Spinal cord (tissue), 10 donors: ENCODE measurements around the gene PZP. TPM values are rescaled to one million over a fixed set of nuclear protein-coding genes. Genes with fewer than 3 reads are reported as not detected.
"Not testable (repeated sequence)": the region's sequence is repeated elsewhere in the genome, so short reads cannot be mapped to it uniquely, and the experiment has no call there.

Experiments
- DNase-seq, 6 donors: peaks; one replicate each; pipeline versions ENCODE4 v3.0.0 to v3.0.0-alpha.2; 2013 to 2015; ENCODE audit warnings: low spot score in 6 of 6, low read depth in 4 of 6
- H3K27ac ChIP-seq: one replicate; pipeline ENCODE4 v1.5.1; 2013; ENCODE audit warnings: low read depth, low read length, control low read depth
- H3K27me3 ChIP-seq: one replicate; pipeline ENCODE4 v1.6.1; 2013; ENCODE audit warnings: low read length; ENCODE audit not compliant: control insufficient read depth, insufficient read depth
- H3K36me3 ChIP-seq: one replicate; pipeline ENCODE4 v1.6.1; 2013; ENCODE audit warnings: low read length; ENCODE audit not compliant: control insufficient read depth, insufficient read depth
- H3K4me1 ChIP-seq: one replicate; pipeline ENCODE4 v1.6.1; 2013; ENCODE audit warnings: low read length; ENCODE audit not compliant: control insufficient read depth, insufficient read depth
- H3K4me3 ChIP-seq: one replicate; pipeline ENCODE4 v1.5.1; 2013; ENCODE audit warnings: low read depth, low read length, control low read depth
- H3K9me3 ChIP-seq: one replicate; pipeline ENCODE4 v1.6.1; 2013; ENCODE audit warnings: low read length; ENCODE audit not compliant: control insufficient read depth, insufficient read depth
- WGBS: methylation state at CpG from one replicate; pipeline ENCODE4 v1.1.5; 2013; ENCODE audit warnings: missing lambda C conversion rate; ENCODE audit not compliant: insufficient coverage; 5-methylcytosine and 5-hydroxymethylcytosine counted together
- polyA plus RNA-seq, 2 donors: library from polyadenylated mRNA; unstranded; fragments of 120-200 nt; gene quantifications; one replicate each; pipeline ENCODE4 v1.2.1, GENCODE V29; 2013; ENCODE audit not compliant: insufficient read length in 2 of 2
- total RNA-seq, 2 donors: library from RNA; depleted of rRNA in 1 of 2; stranded (reverse); fragments of 120-200 nt in 1 of 2; fragments of >200 nt in 1 of 2; gene quantifications; one replicate each; pipeline versions ENCODE4 v1.2.3 to v1.2.4, GENCODE V29; 2013 to 2014
- donor health status: healthy.

Gene PZP
- total and polyA plus RNA-seq, 4 donors = 0.13 to 0.59 (median 0.43) TPM

GRCh38 chr12:9211687-9212086 is 3.5 kb upstream of the PZP start:
- Histone ChIP-seq H3K4me1 (no peaks in the 10 kb centered on the region), H3K9me3 (no peaks in the 10 kb centered on the region), H3K27me3 (no peaks in the 10 kb centered on the region), H3K4me3 (no peak overlapping the region), H3K27ac (no peak overlapping the region), H3K36me3 (no peaks in the 10 kb centered on the region)
- 92% methylated on average over 1 of the region's 1 CpG for WGBS
- no peak for DNase-seq

- Histone ChIP-seq H3K27ac (no peak overlapping the region), H3K27me3 (no peaks in the 10 kb centered on the region), H3K9me3 (no peaks in the 10 kb centered on the region), H3K4me3 (no peak overlapping the region), H3K4me1 (no peaks in the 10 kb centered on the region), H3K36me3 (no peaks in the 10 kb centered on the region)
- WGBS = 100% methylated on average over 1 of the region's 3 CpGs
- DNase-seq = no peak
These were observed 3.8 kb downstream of the PZP start for GRCh38 chr12:9204380-9204779.

DNA sequence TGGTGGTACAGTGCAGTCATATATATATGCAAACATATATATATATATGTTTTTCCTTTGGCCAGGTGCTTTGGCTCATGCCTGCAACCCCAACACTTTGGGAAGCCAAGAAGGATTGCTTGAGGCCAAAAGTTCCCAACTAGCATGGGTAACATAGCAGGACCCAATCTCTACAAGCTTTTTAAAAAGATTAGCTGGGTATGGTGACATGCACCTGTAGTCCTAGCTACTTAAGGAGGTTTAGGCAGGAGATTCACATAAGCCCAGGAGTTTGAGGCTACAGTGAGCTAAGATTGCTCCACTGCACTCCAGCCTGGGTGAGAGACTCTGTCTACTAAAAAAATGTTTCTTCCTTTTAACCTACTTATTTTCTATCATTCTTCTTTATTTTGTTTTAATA is 10.2 kb downstream of the PZP start:
- Histone ChIP-seq H3K27ac (no peak overlapping the region), H3K4me3 (no peak overlapping the region), H3K27me3 (no peaks in the 10 kb centered on the region), H3K9me3 (no peaks in the 10 kb centered on the region), H3K4me1 (no peaks in the 10 kb centered on the region), H3K36me3 (no peaks in the 10 kb centered on the region)
- peak in 1 of 6 donors; percentile 1 for DNase-seq

DNA sequence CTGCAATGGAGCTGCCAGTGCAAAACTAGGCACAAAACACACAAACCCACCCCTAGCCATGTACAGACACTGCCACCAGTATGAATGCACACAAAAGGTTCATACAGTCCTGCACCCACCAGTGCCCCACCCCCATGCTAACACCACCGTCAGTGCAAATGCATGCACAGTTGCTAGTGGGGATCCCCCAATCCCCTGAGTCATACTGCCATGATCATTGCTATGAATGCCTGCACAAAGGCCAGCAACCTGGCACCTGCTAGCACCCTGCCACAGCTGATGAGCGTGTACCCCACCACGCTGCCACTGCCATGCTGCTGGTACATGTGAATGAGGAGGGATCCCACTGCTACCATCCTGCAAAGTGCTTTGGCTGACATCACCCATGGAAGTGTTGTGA is 23.9 kb downstream of the PZP start:
- H3K36me3 ChIP-seq = no peaks in the 10 kb centered on the region
- no peaks in the 10 kb centered on the region for H3K27me3 ChIP-seq
- H3K4me1 ChIP-seq = no peaks in the 10 kb centered on the region
- H3K9me3 ChIP-seq = no peaks in the 10 kb centered on the region
- no peak overlapping the region for H3K27ac ChIP-seq
- WGBS = 87% methylated on average over 3 of the region's 3 CpGs
- H3K4me3 ChIP-seq = no peak overlapping the region
- no peak for DNase-seq

DNA sequence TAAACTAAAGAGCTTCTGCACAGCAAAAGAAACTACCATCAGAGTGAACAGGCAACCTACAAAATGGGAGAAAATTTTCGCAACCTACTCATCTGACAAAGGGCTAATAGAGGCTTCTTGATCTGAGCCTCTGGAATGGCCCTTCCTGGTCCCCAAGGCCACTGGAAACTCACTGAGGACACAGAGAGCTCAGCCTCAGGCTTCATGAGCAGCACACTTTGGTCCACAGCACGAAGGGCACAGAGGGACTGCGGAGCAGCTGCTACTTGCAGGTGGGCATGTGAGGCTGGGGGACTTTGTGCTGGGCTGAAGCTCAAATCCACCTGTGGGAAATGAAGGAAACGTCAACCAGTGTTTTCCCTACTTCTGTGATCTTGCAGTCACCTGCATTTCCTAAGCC is 27.4 kb downstream of the PZP start:
- no peak for DNase-seq
- 100% methylated on average over 3 of the region's 4 CpGs for WGBS
- Histone ChIP-seq H3K27ac (no peak overlapping the region), H3K27me3 (no peaks in the 10 kb centered on the region), H3K9me3 (no peaks in the 10 kb centered on the region), H3K4me1 (no peaks in the 10 kb centered on the region), H3K4me3 (no peak overlapping the region), H3K36me3 (no peaks in the 10 kb centered on the region)

DNA sequence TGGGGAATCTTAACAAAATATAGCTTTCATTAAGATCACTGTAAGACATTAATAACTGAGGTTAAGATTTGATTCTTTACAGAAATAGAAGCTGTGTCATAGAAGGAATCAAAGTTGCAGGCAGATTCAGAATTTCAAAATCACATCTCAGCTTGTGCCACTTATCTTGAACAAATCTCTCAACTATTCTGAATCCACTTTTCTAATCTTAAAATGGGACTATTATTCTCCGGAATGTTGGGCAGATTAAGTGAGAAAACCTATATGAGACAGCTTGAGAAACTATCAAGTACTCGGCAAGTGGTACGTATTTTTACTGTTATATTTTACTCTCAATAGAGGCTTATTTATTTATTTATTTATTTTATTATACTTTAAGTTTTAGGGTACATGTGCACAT is 28.4 kb downstream of the PZP start:
- Histone ChIP-seq H3K9me3 (no peaks in the 10 kb centered on the region), H3K36me3 (no peaks in the 10 kb centered on the region), H3K4me1 (no peaks in the 10 kb centered on the region), H3K27ac (no peak overlapping the region), H3K4me3 (no peak overlapping the region), H3K27me3 (no peaks in the 10 kb centered on the region)
- DNase-seq = no peak
- no CpG with 5 or more reads among the region's 3 CpGs for WGBS

GRCh38 chr12:9169979-9170634 is 38.1 kb downstream of the PZP start:
- WGBS = 82% methylated on average over 4 of the region's 11 CpGs
- H3K4me1 ChIP-seq = no peaks in the 10 kb centered on the region
- H3K27me3 ChIP-seq = no peaks in the 10 kb centered on the region
- H3K4me3 ChIP-seq = no peak overlapping the region
- no peaks in the 10 kb centered on the region for H3K9me3 ChIP-seq
- no peak for DNase-seq
- no peak overlapping the region for H3K27ac ChIP-seq
- H3K36me3 ChIP-seq = no peaks in the 10 kb centered on the region

DNA sequence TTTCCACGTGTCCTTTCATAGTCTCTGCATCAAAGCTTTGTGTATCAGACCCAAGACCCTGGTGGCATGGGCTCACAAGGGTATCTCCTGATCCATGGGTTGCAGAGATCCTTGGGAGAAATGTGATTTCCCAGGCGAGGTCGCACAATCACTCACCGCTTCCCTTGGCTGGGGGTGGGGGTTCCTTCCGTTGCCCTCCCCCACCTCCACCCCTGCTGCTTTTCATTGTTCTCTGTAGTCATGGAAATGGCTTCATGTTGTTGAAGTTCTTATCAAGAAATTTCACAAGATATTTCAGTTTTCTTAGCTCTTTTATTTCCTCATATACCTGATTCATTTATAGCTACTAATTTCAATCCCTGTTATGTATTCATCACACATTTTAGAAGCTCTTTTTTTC is 40.9 kb downstream of the PZP start:
- not testable (repeated sequence) for H3K27ac ChIP-seq, H3K4me3 ChIP-seq, DNase-seq, H3K27me3 ChIP-seq, H3K36me3 ChIP-seq, H3K4me1 ChIP-seq, H3K9me3 ChIP-seq
- no CpG with 5 or more reads among the region's 5 CpGs for WGBS

- H3K9me3 ChIP-seq = no peaks in the 10 kb centered on the region
- no peak overlapping the region for H3K27ac ChIP-seq
- no peaks in the 10 kb centered on the region for H3K36me3 ChIP-seq
- no peak overlapping the region for H3K4me3 ChIP-seq
- no peaks in the 10 kb centered on the region for H3K27me3 ChIP-seq
- no peak for DNase-seq
- 83% methylated on average over 2 of the region's 5 CpGs for WGBS
- H3K4me1 ChIP-seq = no peaks in the 10 kb centered on the region
These were observed 44.8 kb downstream of the PZP start for GRCh38 chr12:9163392-9163791.

- WGBS = 100% methylated on average over 3 of the region's 4 CpGs
- no peaks in the 10 kb centered on the region for H3K27me3 ChIP-seq
- no peak overlapping the region for H3K4me3 ChIP-seq
- DNase-seq = no peak
- H3K4me1 ChIP-seq = no peaks in the 10 kb centered on the region
- H3K36me3 ChIP-seq = no peaks in the 10 kb centered on the region
- H3K27ac ChIP-seq = no peak overlapping the region
- H3K9me3 ChIP-seq = no peaks in the 10 kb centered on the region
These were observed 52.1 kb downstream of the PZP start for GRCh38 chr12:9156119-9156518.
